ENCODE data around the gene SNX30.

- TF ChIP-seq, protein P1, sequence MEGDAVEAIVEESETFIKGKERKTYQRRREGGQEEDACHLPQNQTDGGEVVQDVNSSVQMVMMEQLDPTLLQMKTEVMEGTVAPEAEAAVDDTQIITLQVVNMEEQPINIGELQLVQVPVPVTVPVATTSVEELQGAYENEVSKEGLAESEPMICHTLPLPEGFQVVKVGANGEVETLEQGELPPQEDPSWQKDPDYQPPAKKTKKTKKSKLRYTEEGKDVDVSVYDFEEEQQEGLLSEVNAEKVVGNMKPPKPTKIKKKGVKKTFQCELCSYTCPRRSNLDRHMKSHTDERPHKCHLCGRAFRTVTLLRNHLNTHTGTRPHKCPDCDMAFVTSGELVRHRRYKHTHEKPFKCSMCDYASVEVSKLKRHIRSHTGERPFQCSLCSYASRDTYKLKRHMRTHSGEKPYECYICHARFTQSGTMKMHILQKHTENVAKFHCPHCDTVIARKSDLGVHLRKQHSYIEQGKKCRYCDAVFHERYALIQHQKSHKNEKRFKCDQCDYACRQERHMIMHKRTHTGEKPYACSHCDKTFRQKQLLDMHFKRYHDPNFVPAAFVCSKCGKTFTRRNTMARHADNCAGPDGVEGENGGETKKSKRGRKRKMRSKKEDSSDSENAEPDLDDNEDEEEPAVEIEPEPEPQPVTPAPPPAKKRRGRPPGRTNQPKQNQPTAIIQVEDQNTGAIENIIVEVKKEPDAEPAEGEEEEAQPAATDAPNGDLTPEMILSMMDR (IDR thresholded peaks at IDR 0.05): no peak
- no peak for TF ChIP-seq EZH2 (IDR thresholded peaks at IDR 0.05; ENCODE audit: borderline replicate concordance, insufficient read depth, low read depth, low read length, poor library complexity, severe bottlenecking)
Measured at GRCh38 chr9:112849363-112849922, 98.9 kb downstream of the SNX30 start.

Data from B cell (primary cell).